ENCODE data around the gene RCHY1.

GRCh38 chr4:75516144-75516543 is 1.9 kb upstream of the RCHY1 start:
- TF ChIP-seq CTCF (IDR thresholded peaks at IDR 0.05; ENCODE audit: insufficient read depth, low read depth, low read length) (no peak), EZH2 (IDR thresholded peaks at IDR 0.05; ENCODE audit: insufficient read depth, low read length) (no peak)
